ENCODE measurements around the gene RAPGEF1.

The RAPGEF1 gene

GRCh38 chr9:131559421-131560000 is 180.4 kb downstream of the RAPGEF1 start:
- no peak overlapping the region for H3K4me3 ChIP-seq (ENCODE audit: low read depth, low read length)
- TF ChIP-seq MYC (IDR thresholded peaks at IDR 0.05; ENCODE audit: low read depth, low read length) (no peak), CTCF (IDR thresholded peaks at IDR 0.05; ENCODE audit: low read depth, low read length) (no peak), MAX (IDR thresholded peaks at IDR 0.05; ENCODE audit: low read depth, low read length) (no peak), POLR2A (IDR thresholded peaks at IDR 0.05; ENCODE audit: extremely low read depth, insufficient read length) (no peak)
- no peak for DNase-seq (ENCODE audit: low read depth)

- TF ChIP-seq MAX (IDR thresholded peaks at IDR 0.05; ENCODE audit: low read depth, low read length) (no peak), POLR2A (IDR thresholded peaks at IDR 0.05; ENCODE audit: extremely low read depth, insufficient read length) (no peak), CTCF (IDR thresholded peaks at IDR 0.05; ENCODE audit: low read depth, low read length) (no peak), MYC (IDR thresholded peaks at IDR 0.05; ENCODE audit: low read depth, low read length) (no peak)
- DNase-seq (ENCODE audit: low read depth): no peak
- no peak overlapping the region for H3K4me3 ChIP-seq (ENCODE audit: low read depth, low read length)
These were observed 181.9 kb downstream of the RAPGEF1 start for GRCh38 chr9:131557855-131558548.

GRCh38 chr9:131555841-131556673 is 183.8 kb downstream of the RAPGEF1 start:
- no peak for TF ChIP-seq POLR2A (IDR thresholded peaks at IDR 0.05; ENCODE audit: extremely low read depth, insufficient read length)
- no peak for TF ChIP-seq MYC (IDR thresholded peaks at IDR 0.05; ENCODE audit: low read depth, low read length)
- TF ChIP-seq CTCF (IDR thresholded peaks at IDR 0.05; ENCODE audit: low read depth, low read length): no peak
- no peak for TF ChIP-seq MAX (IDR thresholded peaks at IDR 0.05; ENCODE audit: low read depth, low read length)
- no peak overlapping the region for H3K4me3 ChIP-seq (ENCODE audit: low read depth, low read length)
- DNase-seq (ENCODE audit: low read depth): no peak

GRCh38 chr9:131554843-131555351 is 185.0 kb downstream of the RAPGEF1 start:
- DNase-seq (ENCODE audit: low read depth): no peak
- TF ChIP-seq MYC (IDR thresholded peaks at IDR 0.05; ENCODE audit: low read depth, low read length): no peak
- no peak for TF ChIP-seq POLR2A (IDR thresholded peaks at IDR 0.05; ENCODE audit: extremely low read depth, insufficient read length)
- TF ChIP-seq CTCF (IDR thresholded peaks at IDR 0.05; ENCODE audit: low read depth, low read length): no peak
- no peak for TF ChIP-seq MAX (IDR thresholded peaks at IDR 0.05; ENCODE audit: low read depth, low read length)
- H3K4me3 ChIP-seq (ENCODE audit: low read depth, low read length): no peak overlapping the region

GRCh38 chr9:131554087-131554842 is 185.6 kb downstream of the RAPGEF1 start:
- no peak for TF ChIP-seq CTCF (IDR thresholded peaks at IDR 0.05; ENCODE audit: low read depth, low read length)
- no peak for TF ChIP-seq MAX (IDR thresholded peaks at IDR 0.05; ENCODE audit: low read depth, low read length)
- TF ChIP-seq POLR2A (IDR thresholded peaks at IDR 0.05; ENCODE audit: extremely low read depth, insufficient read length): no peak
- TF ChIP-seq MYC (IDR thresholded peaks at IDR 0.05; ENCODE audit: low read depth, low read length): no peak
- peak; percentile 20 for DNase-seq (ENCODE audit: low read depth)
- no peak overlapping the region for H3K4me3 ChIP-seq (ENCODE audit: low read depth, low read length)
